ENCODE results near the gene FNDC1.

The FNDC1 gene

GRCh38 chr6:159308198-159308597, 139.0 kb downstream of the FNDC1 start:
- DNase-seq (ENCODE audit: low read depth) = no peak

- no peak for DNase-seq (ENCODE audit: low read depth)
Observed at GRCh38 chr6:159309723-159310122, 140.5 kb downstream of the FNDC1 start.

DNA sequence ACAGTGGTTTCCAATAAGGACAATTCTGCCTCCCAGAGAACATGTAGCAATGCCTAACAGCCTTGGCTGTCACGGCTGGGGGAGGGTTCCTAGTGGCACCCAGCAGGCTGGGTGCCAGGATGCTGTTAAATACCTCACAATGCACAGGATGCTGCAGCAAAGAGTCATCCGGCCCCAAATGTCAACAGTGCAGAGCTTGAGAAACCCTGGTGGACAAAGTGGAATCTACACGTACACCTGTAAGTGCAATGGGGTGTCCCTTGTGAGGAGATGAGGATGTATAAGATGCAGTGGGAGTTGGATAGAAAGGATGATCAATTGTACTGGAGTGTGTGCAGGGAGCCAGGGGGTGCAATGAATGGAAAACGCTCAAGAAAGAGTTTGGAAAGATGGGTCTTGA, 142.4 kb downstream of the FNDC1 start:
- peak; percentile 23 for DNase-seq (ENCODE audit: low read depth)

GRCh38 chr6:159312206-159312605, 143.0 kb downstream of the FNDC1 start:
- no peak for DNase-seq (ENCODE audit: low read depth)

- no peak for DNase-seq (ENCODE audit: low read depth)
Observed at GRCh38 chr6:159313018-159313417, 143.8 kb downstream of the FNDC1 start.

- DNase-seq (ENCODE audit: low read depth) = no peak
Observed at GRCh38 chr6:159315562-159315961, 146.4 kb downstream of the FNDC1 start.

DNA sequence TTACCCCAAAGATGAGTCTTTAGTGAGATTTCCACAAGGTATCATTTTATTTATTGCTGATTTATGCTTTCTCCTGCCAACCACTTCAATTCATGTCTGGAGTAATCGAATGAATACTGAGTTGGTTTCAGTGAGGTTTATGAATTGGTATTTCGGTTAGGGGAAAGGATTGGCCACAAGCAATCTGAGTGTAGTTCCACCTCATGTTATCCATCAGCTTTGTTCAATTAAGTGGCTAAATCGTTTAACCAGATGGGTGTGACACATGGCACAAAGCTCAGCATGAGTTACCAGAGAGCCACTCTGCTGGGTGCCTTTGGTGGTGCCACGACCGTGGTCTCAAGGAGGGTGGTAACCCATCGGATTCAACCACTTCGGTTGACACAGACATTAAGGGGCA, 148.2 kb downstream of the FNDC1 start:
- DNase-seq (ENCODE audit: low read depth) = no peak

DNA sequence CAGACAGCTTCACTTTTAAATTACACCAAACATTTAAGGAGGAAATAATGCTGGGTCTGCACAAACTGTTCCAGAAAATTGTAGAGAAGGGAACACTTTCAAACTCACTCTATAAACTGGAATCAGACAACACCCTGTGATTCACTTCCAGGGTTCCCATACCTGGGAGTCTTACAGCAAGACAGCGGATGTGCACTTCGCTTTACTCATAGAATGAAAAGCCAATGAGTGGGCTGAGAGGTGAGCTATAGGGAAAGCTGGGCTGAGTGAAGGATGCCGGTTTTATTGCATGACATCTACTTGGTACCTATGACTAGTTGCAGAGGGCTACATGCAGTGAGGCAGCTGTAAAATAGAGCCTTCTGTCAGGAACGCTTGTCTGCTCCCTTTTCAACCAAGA, 152.1 kb downstream of the FNDC1 start:
- no peak for DNase-seq (ENCODE audit: low read depth)

All from ELR (cell line).